ENCODE data around the gene SSBP4. TPM values are rescaled to one million over a fixed set of nuclear protein-coding genes. Genes with fewer than 3 reads are reported as not detected.

Gene SSBP4
- total RNA-seq, 4 donors from 2014 or later: 23.7 to 48.1 (median 26.1) TPM

DNA sequence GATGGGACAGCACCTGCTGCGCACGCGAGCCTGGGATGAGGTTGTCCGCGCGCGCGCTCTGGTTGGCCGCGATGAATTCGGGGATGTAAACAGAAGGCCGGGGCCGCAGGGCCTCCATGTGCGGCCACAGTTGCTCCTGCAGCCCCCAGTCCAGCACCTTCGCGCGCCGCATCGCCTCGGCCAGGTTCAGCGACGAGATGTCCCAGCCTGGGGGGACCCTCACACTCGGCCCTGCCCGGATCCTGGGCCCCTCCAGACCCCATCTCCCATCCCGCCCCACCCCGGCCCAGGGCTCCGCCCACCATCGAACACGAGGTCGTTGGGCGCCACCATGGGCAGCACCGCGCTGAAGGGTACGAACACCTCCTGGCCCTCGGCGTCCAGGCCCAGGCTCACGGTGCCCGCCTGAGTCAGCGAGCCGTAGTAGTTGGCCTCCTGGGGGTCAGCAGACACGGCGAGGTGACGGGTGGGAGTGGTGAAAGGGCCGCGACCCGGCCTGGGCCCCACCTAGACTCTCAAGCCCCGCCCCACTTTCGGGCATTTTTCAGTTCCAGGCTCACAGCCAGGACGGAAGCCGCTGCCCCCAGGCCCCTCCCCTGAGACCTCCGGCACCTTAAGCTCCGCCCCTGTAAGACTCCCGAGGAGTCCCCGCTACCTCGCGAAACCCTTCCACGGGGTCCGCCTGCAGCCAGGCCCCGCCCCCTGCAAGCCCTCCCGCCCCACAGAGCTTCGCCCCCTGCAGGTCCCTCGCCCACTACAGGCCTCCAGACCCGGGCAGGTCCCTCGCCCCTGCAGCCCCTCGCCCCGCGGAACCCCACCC lies 17.7 kb downstream of the SSBP4 start:
- Histone ChIP-seq H3K4me1 (peaks cover 32 to 77% (median 43%) of the 10 kb centered on the region in 3 donors), H3K4me3 (peak overlapping the region; percentile 39 to 71 (median 58)), H3K27ac (peak overlapping the region in 3 of 4 donors; percentile 22 to 84 (median 79)), H3K27me3 (peaks cover 0 to 22% (median 0%) of the 10 kb centered on the region in 4 donors), H3K9me3 (no peaks in the 10 kb centered on the region), H3K36me3 (peaks cover 0 to 9% (median 0%) of the 10 kb centered on the region in 3 donors)
- no peak for TF ChIP-seq POLR2A (IDR thresholded peaks at IDR 0.05)
- TF ChIP-seq, protein P1, sequence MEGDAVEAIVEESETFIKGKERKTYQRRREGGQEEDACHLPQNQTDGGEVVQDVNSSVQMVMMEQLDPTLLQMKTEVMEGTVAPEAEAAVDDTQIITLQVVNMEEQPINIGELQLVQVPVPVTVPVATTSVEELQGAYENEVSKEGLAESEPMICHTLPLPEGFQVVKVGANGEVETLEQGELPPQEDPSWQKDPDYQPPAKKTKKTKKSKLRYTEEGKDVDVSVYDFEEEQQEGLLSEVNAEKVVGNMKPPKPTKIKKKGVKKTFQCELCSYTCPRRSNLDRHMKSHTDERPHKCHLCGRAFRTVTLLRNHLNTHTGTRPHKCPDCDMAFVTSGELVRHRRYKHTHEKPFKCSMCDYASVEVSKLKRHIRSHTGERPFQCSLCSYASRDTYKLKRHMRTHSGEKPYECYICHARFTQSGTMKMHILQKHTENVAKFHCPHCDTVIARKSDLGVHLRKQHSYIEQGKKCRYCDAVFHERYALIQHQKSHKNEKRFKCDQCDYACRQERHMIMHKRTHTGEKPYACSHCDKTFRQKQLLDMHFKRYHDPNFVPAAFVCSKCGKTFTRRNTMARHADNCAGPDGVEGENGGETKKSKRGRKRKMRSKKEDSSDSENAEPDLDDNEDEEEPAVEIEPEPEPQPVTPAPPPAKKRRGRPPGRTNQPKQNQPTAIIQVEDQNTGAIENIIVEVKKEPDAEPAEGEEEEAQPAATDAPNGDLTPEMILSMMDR (IDR thresholded peaks at IDR 0.05): no peak
- DNase-seq: no peak
- 50 to 65% methylated on average over 26 to 33 of the region's 67 CpGs for WGBS, 2 donors
- intact Hi-C loops (cut with DNase I): no loop called here

DNA sequence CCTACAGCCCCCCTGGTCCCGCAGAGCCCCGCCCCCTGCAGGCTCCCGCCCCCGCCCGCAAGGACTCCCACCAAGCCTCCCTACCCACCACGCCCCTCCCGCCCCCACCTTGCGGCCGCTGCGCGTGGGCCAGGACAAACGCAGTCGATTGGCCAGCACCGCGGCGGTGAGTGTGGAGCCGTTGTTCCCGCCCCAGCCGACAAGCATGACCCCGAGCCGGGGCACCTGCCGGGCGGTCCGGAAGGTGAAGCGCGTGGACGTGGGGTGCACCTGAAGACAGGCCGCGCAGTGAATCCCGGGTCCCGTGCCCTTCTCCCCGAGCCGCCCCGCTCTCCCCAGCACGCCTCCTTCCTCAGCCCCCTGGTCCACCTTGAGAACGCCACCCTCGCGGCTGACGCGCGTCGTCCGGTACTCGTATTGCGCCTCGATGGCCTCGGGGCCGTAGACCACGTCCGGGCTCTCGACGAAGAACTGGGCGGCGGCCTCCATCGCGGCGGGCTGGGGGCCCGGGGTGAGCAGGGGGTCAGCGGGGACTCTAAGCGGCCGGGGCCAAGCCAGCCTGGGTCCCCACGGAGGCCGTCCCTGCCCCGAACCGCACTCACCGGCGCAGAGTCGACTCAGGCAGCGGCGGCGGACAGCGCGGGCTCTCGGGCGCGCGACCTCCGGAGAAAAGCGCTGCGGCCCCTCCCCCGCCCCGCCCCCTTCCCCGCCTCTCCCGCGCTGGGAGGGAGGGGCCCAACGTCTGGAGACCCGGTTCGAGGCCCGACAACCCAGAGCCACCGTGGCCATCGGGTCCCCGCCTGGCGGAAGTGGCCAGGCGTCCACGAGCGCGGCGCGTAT lies 18.5 kb downstream of the SSBP4 start, which contains the start of gene ISYNA1:
Gene ISYNA1, minus strand, starts transcription at position 643 of the 840 bp plus-strand sequence. Its CDS starts 154 bp downstream, at position 489.
- no CpG with 5 or more reads among the region's 99 CpGs for WGBS, 2 donors
- Histone ChIP-seq H3K27me3 (peaks cover 0 to 22% (median 0%) of the 10 kb centered on the region in 4 donors), H3K27ac (peak within 1 kb of the TSS; percentile 65 to 84 (median 78)), H3K4me1 (peaks cover 31 to 72% (median 43%) of the 10 kb centered on the region in 3 donors), H3K4me3 (peak within 1 kb of the TSS; percentile 39 to 71 (median 58)), H3K9me3 (no peaks in the 10 kb centered on the region), H3K36me3 (peaks cover 0 to 10% (median 0%) of the 10 kb centered on the region in 3 donors)
- intact Hi-C loops (cut with DNase I): no loop called here
- no peak for DNase-seq
- no peak for TF ChIP-seq POLR2A (IDR thresholded peaks at IDR 0.05)
- TF ChIP-seq, protein P1 (IDR thresholded peaks at IDR 0.05): no peak

DNA sequence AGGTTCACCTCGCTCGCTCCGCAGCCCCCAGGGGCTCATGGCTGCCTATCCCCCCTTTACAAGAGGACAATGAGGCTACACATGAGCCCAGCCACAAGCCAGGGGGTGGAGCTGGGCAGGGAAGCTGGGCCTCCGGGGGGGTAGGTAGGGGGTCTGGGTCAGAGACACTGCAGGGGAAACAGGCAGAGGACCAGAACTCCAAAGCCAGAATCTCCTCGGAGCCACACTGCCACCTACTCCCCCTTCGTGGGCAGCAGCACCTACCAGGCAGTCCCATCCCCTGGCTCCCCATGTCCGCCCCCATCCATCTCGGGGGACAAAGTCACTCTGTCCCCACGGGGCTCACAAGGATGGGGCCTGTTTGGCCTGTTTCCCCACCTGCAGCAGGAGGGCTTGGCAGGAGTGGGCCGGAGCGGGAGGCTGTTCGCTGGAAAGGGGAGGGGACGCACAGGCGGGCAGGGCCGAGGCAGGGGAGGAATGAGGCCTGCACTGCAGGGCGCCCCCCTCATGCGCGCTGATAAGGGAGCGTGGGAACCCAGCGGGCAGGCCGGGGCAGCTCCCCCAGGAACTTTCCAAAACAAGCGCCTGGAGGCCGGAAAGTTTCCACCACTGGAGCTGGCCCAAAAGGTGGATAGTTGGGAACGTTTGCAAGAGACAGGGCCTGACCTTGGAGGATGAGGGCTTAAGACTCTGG lies 19.3 kb downstream of the SSBP4 start:
- intact Hi-C loops (cut with DNase I): no loop called here
- peaks cover 25 to 65% (median 37%) of the 10 kb centered on the region in 3 donors for H3K4me1 ChIP-seq
- H3K9me3 ChIP-seq: no peaks in the 10 kb centered on the region
- TF ChIP-seq, protein P1 (IDR thresholded peaks at IDR 0.05): no peak
- no CpG with 5 or more reads among the region's 24 CpGs for WGBS, 2 donors
- peak overlapping the region; percentile 65 to 84 (median 78) for H3K27ac ChIP-seq
- peak overlapping the region; percentile 39 to 71 (median 58) for H3K4me3 ChIP-seq
- H3K27me3 ChIP-seq: peaks cover 0 to 16% (median 0%) of the 10 kb centered on the region in 4 donors
- no peak for DNase-seq
- peaks cover 0 to 17% (median 2%) of the 10 kb centered on the region in 3 donors for H3K36me3 ChIP-seq

DNA sequence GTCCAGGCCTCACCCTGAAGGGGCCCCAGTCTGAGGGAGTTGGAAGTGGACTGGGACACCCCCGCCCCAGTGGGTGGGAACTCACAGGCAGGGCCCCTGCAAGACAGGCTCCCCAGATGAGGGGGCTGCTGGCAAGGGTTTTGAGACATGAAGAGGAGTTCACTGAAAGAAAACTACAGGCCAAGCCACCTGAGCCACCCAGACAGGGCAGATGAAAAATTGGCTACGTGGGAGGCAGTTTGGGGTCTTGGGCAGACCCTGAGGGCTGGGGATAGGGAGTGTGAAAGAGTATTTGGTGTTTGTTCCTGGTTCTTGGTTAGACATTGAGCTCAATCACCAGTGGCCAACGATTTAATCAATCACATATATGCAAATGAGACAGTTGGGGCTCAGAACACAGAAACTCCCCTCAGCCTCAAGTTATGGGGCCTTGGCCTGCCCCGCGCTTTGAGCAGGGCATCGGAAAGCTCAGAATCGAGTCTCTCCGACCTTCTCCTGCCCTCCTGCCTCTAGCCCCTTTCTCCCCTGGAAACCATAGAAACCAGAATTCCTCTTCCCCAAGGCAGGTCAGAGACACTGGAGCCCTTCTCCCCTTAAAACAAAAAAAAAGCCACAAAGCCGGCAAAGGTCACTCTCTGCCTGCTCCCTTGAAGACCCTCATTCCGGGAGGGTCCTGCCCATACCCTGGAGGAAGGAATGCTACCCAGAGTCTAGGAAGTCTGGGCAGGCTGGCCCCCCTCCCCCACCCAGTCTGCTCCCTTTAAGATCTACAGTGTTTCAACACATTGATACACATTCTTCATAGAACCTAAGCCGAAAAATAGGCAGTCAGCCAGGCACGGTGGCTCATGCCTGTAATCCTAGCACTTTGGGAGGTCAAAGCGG lies 20.1 kb downstream of the SSBP4 start:
- no peak for TF ChIP-seq POLR2A (IDR thresholded peaks at IDR 0.05)
- TF ChIP-seq, protein P1 (IDR thresholded peaks at IDR 0.05): no peak
- Histone ChIP-seq H3K27ac (peak overlapping the region; percentile 65 to 84 (median 78)), H3K4me3 (peak overlapping the region in 1 of 4 donors; percentile 62), H3K36me3 (peaks cover under 1 to 25% (median 9%) of the 10 kb centered on the region in 3 donors), H3K4me1 (peaks cover 20 to 57% (median 34%) of the 10 kb centered on the region in 3 donors), H3K27me3 (peaks cover 0 to 16% (median 0%) of the 10 kb centered on the region in 4 donors), H3K9me3 (no peaks in the 10 kb centered on the region)
- DNase-seq: no peak
- intact Hi-C loops (cut with DNase I): no loop called here
- WGBS, 2 donors: 28 to 37% methylated on average over 5 to 12 of the region's 13 CpGs
